ENCODE data around the gene TMEM107.

GRCh38 chr17:8192070-8192815, 16.1 kb upstream of the TMEM107 start:
- TF ChIP-seq NFE2L1 (CRISPR knock-in tag; IDR thresholded peaks at IDR 0.05) (no peak), CTCF (IDR thresholded peaks at IDR 0.05) (no peak), KAT7 (CRISPR knock-in tag; IDR thresholded peaks at IDR 0.05; ENCODE audit: borderline replicate concordance) (no peak), FOXP4 (CRISPR knock-in tag; IDR thresholded peaks at IDR 0.05) (no peak), FOXP1 (CRISPR knock-in tag; IDR thresholded peaks at IDR 0.05; ENCODE audit: borderline replicate concordance) (no peak), NR2C2 (CRISPR knock-in tag; IDR thresholded peaks at IDR 0.05) (no peak), MXD4 (CRISPR knock-in tag; IDR thresholded peaks at IDR 0.05; ENCODE audit: borderline replicate concordance) (no peak), MAX (CRISPR knock-in tag; IDR thresholded peaks at IDR 0.05) (peak; percentile 72; the same call in 1 of the 2 replicates), CREB1 (CRISPR knock-in tag; IDR thresholded peaks at IDR 0.05) (no peak), ZNF232 (CRISPR knock-in tag; IDR thresholded peaks at IDR 0.05) (no peak), ATF3 (CRISPR knock-in tag; conservative IDR thresholded peaks at IDR 0.05) (no peak), ETV6 (CRISPR knock-in tag; IDR thresholded peaks at IDR 0.05) (peak; percentile 1; the same call in 1 of the 2 replicates), ZNF532 (CRISPR knock-in tag; IDR thresholded peaks at IDR 0.05; ENCODE audit: borderline replicate concordance) (no peak)

Measured in WTC11 (cell line).